Measurements from ENCODE around the gene RBMX2. TPM values are rescaled to one million over a fixed set of nuclear protein-coding genes. Genes with fewer than 3 reads are reported as not detected.
"Not testable (repeated sequence)": the region's sequence is repeated elsewhere in the genome, so short reads cannot be mapped to it uniquely, and the experiment has no call there.

RBMX2 gene
- total RNA-seq (2014; rRNA removed; shearing (Covaris generic)) (13.4 and 16.1 TPM in 2 replicates), polyA plus RNA-seq (2016; fragmentation: Nextera tagmentation; extraction: Ambion mirVana) (44.6 and 48.9 TPM in 2 replicates)
- long read RNA-seq, partial matches to known transcripts: 16 of 20 reads
- long read RNA-seq, other reads (novel, unspliced or antisense): 1 of 20 reads

- Histone ChIP-seq H3K27me3 (ENCODE audit: insufficient read depth) (no peaks in the 10 kb centered on the region), H3K4me3 (peak within 1 kb of the TSS; percentile 79), H3K27ac (ENCODE audit: low read depth) (peak within 1 kb of the TSS; percentile 78; the same call in 1 of the 2 replicates), H3K9me2 (ENCODE audit: insufficient read depth) (no peaks in the 10 kb centered on the region), H3K4me1 (ENCODE audit: insufficient read depth) (no peaks in the 10 kb centered on the region), H2AFZ (peak within 1 kb of the TSS; percentile 91), H3K36me3 (ENCODE audit: insufficient read depth) (no peaks in the 10 kb centered on the region), H3K79me2 (replicated peaks; ENCODE audit: insufficient read depth) (peaks cover 11% of the 10 kb centered on the region), H4K20me1 (replicated peaks; ENCODE audit: insufficient read depth) (no peaks in the 10 kb centered on the region), H3K4me2 (peak within 1 kb of the TSS; percentile 89), H3F3A (replicated peaks; ENCODE audit: low read depth) (no peaks in the 10 kb centered on the region)
- TF ChIP-seq EZH2 (IDR thresholded peaks at IDR 0.05; ENCODE audit: low read depth, unreplicated experiment): no peak
- no peak for TF ChIP-seq ZNF331 (CRISPR knock-in tag; IDR thresholded peaks at IDR 0.05; ENCODE audit: low read depth)
- peak; percentile 68 for TF ChIP-seq POLR2AphosphoS5 (IDR thresholded peaks at IDR 0.05; ENCODE audit: low read depth)
- no peak for TF ChIP-seq ETS1 (IDR thresholded peaks at IDR 0.05)
- ATAC-seq (peak; percentile 93), DNase-seq (ENCODE audit: low spot score) (peak; percentile 76)
- Mint-ChIP-seq H3K27ac (peak within 1 kb of the TSS; percentile 94), H3K36me3 (ENCODE audit: low read depth) (peaks cover 9% of the 10 kb centered on the region; the same call in 2 of the 3 replicates), H3K27me3 (ENCODE audit: insufficient read depth, low read depth, poor library complexity) (peaks cover 7% of the 10 kb centered on the region), H3K9me3 (no peaks in the 10 kb centered on the region), H3K4me3 (peak within 1 kb of the TSS; percentile 91), H3K4me1 (no peaks in the 10 kb centered on the region)
Observed at GRCh38 chrX:130401415-130402207, at the start of gene RBMX2. TSS of gene RBMX2 (plus strand) at chrX:130401987. CDS start at chrX:130402033, 46 bp downstream.

- not testable (repeated sequence) for H3F3A ChIP-seq (replicated peaks; ENCODE audit: low read depth); H3K79me2 ChIP-seq (replicated peaks; ENCODE audit: insufficient read depth); H3K9me3 Mint-ChIP-seq; H3K4me3 Mint-ChIP-seq; DNase-seq (ENCODE audit: low spot score); H3K4me2 ChIP-seq; H3K27ac ChIP-seq (ENCODE audit: low read depth); H2AFZ ChIP-seq; H3K36me3 ChIP-seq (ENCODE audit: insufficient read depth); H3K4me1 Mint-ChIP-seq; H3K36me3 Mint-ChIP-seq (ENCODE audit: low read depth); ATAC-seq; H3K9me2 ChIP-seq (ENCODE audit: insufficient read depth); H3K27me3 ChIP-seq (ENCODE audit: insufficient read depth); H3K27ac Mint-ChIP-seq; H3K27me3 Mint-ChIP-seq (ENCODE audit: insufficient read depth, low read depth, poor library complexity); H3K4me1 ChIP-seq (ENCODE audit: insufficient read depth); H3K4me3 ChIP-seq; H4K20me1 ChIP-seq (replicated peaks; ENCODE audit: insufficient read depth)
Observed at GRCh38 chrX:130352050-130352449, 49.7 kb upstream of the RBMX2 start.

- no peaks in the 10 kb centered on the region for H3K4me1 ChIP-seq (ENCODE audit: insufficient read depth)
- H3K27me3 ChIP-seq (ENCODE audit: insufficient read depth): no peaks in the 10 kb centered on the region
- Mint-ChIP-seq H3K36me3 (ENCODE audit: low read depth) (no peaks in the 10 kb centered on the region; the same call in 2 of the 3 replicates), H3K4me3 (no peak overlapping the region), H3K27ac (no peak overlapping the region), H3K4me1 (no peaks in the 10 kb centered on the region), H3K27me3 (ENCODE audit: insufficient read depth, low read depth, poor library complexity) (no peaks in the 10 kb centered on the region), H3K9me3 (no peaks in the 10 kb centered on the region)
- H3K4me3 ChIP-seq: no peak overlapping the region
- no peak overlapping the region for H2AFZ ChIP-seq
- H3F3A ChIP-seq (replicated peaks; ENCODE audit: low read depth): no peaks in the 10 kb centered on the region
- H3K4me2 ChIP-seq: no peak overlapping the region
- no peaks in the 10 kb centered on the region for H4K20me1 ChIP-seq (replicated peaks; ENCODE audit: insufficient read depth)
- no peaks in the 10 kb centered on the region for H3K9me2 ChIP-seq (ENCODE audit: insufficient read depth)
- ATAC-seq (no peak), DNase-seq (ENCODE audit: low spot score) (no peak)
- H3K79me2 ChIP-seq (replicated peaks; ENCODE audit: insufficient read depth): no peaks in the 10 kb centered on the region
- H3K36me3 ChIP-seq (ENCODE audit: insufficient read depth): no peaks in the 10 kb centered on the region
- H3K27ac ChIP-seq (ENCODE audit: low read depth): no peak overlapping the region
- TF ChIP-seq POLR2AphosphoS5 (IDR thresholded peaks at IDR 0.05; ENCODE audit: low read depth): no peak
- no peak for TF ChIP-seq ETS1 (IDR thresholded peaks at IDR 0.05)
- TF ChIP-seq NANOG (IDR thresholded peaks at IDR 0.05; ENCODE audit: borderline replicate concordance): no peak
- TF ChIP-seq ZNF462 (CRISPR knock-in tag; IDR thresholded peaks at IDR 0.05): no peak
Observed at GRCh38 chrX:130376077-130376476, 25.7 kb upstream of the RBMX2 start.

Data from GM23338 (cell line).